ENCODE measurements around the gene ZNF555. TPM values are rescaled to one million over a fixed set of nuclear protein-coding genes. Genes with fewer than 3 reads are reported as not detected.
A peak's percentile ranks its signal among the peaks of the same experiment; 100 is the strongest.

The ZNF555 gene
- total and polyA plus RNA-seq, 10 of the 15 experiments (the other 5 are each of a cell fraction or from before 2014, with no cell fraction given), result 0.58 to 1.9 (median 1.2) TPM

DNA sequence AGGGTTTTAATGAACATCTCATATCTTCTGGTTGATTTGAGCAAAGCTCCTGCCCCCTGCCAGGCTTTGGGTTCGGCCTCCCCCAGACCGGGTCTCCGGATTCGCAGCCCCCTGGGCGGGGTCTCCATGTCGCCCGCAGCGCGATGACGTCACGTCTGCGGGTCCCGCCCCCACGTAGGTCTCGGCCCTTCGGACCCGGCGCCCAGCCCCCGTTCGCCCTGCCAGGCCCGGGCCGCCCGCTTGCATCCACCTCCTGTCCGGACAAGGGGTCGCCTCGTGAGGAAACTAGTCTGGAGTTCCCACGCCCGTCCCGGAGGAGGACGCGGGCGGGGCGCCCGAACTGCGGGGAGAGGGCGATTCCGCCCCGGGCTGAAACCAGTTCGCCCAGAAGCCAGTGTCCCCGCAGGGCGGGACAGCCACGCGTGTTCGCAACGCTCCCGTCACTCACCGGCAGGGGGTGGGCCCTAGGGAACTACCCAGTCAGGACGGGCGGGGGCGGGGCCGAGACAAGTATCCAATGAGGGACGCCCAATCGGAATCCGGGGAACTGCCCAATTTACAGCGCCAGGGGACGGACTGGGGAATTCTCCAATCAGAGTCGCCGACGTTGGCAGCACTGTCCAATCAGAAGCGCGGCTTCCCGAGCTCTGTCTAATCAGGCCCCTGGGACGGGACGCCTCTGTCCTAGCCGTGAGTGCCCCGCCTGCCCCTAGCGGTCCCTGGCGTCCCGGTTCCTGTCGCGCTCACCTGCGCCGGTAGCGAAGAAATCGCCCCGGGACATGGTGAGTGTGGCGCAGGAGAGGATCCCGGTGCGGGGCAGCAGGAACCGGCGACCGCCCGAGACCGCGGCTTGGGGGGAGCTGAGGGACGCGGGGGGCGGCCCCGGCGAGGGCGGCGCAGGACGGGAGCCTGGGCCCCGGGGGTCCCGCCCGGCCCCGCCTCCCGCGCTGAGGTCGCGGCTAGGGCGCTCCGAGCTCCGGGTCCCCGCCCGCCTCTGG, at the start of gene ZNF555 (continued):
- TF ChIP-seq, protein P1, sequence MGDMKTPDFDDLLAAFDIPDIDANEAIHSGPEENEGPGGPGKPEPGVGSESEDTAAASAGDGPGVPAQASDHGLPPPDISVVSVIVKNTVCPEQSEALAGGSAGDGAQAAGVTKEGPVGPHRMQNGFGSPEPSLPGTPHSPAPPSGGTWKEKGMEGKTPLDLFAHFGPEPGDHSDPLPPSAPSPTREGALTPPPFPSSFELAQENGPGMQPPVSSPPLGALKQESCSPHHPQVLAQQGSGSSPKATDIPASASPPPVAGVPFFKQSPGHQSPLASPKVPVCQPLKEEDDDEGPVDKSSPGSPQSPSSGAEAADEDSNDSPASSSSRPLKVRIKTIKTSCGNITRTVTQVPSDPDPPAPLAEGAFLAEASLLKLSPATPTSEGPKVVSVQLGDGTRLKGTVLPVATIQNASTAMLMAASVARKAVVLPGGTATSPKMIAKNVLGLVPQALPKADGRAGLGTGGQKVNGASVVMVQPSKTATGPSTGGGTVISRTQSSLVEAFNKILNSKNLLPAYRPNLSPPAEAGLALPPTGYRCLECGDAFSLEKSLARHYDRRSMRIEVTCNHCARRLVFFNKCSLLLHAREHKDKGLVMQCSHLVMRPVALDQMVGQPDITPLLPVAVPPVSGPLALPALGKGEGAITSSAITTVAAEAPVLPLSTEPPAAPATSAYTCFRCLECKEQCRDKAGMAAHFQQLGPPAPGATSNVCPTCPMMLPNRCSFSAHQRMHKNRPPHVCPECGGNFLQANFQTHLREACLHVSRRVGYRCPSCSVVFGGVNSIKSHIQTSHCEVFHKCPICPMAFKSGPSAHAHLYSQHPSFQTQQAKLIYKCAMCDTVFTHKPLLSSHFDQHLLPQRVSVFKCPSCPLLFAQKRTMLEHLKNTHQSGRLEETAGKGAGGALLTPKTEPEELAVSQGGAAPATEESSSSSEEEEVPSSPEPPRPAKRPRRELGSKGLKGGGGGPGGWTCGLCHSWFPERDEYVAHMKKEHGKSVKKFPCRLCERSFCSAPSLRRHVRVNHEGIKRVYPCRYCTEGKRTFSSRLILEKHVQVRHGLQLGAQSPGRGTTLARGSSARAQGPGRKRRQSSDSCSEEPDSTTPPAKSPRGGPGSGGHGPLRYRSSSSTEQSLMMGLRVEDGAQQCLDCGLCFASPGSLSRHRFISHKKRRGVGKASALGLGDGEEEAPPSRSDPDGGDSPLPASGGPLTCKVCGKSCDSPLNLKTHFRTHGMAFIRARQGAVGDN (IDR thresholded peaks at IDR 0.05), result 0 out of 2 replicates have a peak, but pooled peaks have one; percentile 26
- TF ChIP-seq BACH1 (IDR thresholded peaks at IDR 0.05; ENCODE audit: borderline replicate concordance) (peak; percentile 99), ZNF217 (IDR thresholded peaks at IDR 0.05) (no peak), POLR2A (IDR thresholded peaks at IDR 0.05; ENCODE audit: low read depth, low read length) (peak; percentile 64), NFYA (IDR thresholded peaks at IDR 0.05; ENCODE audit: borderline replicate concordance, low read depth, low read length) (peak; percentile 89), KLF5 (IDR thresholded peaks at IDR 0.05; ENCODE audit: partially characterized antibody) (peak; percentile 50), POU2F2 (IDR thresholded peaks at IDR 0.05; ENCODE audit: borderline replicate concordance, low read depth, low read length) (no peak), EED (IDR thresholded peaks at IDR 0.05; ENCODE audit: low read depth) (no peak), NR2C2 (IDR thresholded peaks at IDR 0.05; ENCODE audit: borderline replicate concordance, control insufficient read depth, insufficient read length, low read depth) (no peak), NR2F1 (conservative IDR thresholded peaks at IDR 0.05) (peak; percentile 10; the same call in 1 of the 2 replicates), TCF12 (IDR thresholded peaks at IDR 0.05; ENCODE audit: low read depth, low read length) (no peak), PAX8 (IDR thresholded peaks at IDR 0.05) (no peak), MYB (IDR thresholded peaks at IDR 0.05; ENCODE audit: borderline replicate concordance, low read depth, low read length) (no peak), ZNF24 (IDR thresholded peaks at IDR 0.05) (no peak), CHD4 (IDR thresholded peaks at IDR 0.05) (peak; percentile 97; the same call in 1 of the 2 replicates)
- TF ChIP-seq, protein P2, sequence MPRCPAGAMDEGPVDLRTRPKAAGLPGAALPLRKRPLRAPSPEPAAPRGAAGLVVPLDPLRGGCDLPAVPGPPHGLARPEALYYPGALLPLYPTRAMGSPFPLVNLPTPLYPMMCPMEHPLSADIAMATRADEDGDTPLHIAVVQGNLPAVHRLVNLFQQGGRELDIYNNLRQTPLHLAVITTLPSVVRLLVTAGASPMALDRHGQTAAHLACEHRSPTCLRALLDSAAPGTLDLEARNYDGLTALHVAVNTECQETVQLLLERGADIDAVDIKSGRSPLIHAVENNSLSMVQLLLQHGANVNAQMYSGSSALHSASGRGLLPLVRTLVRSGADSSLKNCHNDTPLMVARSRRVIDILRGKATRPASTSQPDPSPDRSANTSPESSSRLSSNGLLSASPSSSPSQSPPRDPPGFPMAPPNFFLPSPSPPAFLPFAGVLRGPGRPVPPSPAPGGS (IDR thresholded peaks at IDR 0.05; ENCODE audit: borderline replicate concordance, insufficient read depth, low read depth, low read length, poor library complexity, severe bottlenecking), result no peak
- TF ChIP-seq, protein P3, sequence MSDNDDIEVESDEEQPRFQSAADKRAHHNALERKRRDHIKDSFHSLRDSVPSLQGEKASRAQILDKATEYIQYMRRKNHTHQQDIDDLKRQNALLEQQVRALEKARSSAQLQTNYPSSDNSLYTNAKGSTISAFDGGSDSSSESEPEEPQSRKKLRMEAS (IDR thresholded peaks at IDR 0.05; ENCODE audit: low read depth, low read length), result no peak
- TF ChIP-seq, protein P4, sequence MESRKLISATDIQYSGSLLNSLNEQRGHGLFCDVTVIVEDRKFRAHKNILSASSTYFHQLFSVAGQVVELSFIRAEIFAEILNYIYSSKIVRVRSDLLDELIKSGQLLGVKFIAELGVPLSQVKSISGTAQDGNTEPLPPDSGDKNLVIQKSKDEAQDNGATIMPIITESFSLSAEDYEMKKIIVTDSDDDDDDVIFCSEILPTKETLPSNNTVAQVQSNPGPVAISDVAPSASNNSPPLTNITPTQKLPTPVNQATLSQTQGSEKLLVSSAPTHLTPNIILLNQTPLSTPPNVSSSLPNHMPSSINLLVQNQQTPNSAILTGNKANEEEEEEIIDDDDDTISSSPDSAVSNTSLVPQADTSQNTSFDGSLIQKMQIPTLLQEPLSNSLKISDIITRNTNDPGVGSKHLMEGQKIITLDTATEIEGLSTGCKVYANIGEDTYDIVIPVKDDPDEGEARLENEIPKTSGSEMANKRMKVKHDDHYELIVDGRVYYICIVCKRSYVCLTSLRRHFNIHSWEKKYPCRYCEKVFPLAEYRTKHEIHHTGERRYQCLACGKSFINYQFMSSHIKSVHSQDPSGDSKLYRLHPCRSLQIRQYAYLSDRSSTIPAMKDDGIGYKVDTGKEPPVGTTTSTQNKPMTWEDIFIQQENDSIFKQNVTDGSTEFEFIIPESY (IDR thresholded peaks at IDR 0.05), result no peak
- TF ChIP-seq, protein P5, sequence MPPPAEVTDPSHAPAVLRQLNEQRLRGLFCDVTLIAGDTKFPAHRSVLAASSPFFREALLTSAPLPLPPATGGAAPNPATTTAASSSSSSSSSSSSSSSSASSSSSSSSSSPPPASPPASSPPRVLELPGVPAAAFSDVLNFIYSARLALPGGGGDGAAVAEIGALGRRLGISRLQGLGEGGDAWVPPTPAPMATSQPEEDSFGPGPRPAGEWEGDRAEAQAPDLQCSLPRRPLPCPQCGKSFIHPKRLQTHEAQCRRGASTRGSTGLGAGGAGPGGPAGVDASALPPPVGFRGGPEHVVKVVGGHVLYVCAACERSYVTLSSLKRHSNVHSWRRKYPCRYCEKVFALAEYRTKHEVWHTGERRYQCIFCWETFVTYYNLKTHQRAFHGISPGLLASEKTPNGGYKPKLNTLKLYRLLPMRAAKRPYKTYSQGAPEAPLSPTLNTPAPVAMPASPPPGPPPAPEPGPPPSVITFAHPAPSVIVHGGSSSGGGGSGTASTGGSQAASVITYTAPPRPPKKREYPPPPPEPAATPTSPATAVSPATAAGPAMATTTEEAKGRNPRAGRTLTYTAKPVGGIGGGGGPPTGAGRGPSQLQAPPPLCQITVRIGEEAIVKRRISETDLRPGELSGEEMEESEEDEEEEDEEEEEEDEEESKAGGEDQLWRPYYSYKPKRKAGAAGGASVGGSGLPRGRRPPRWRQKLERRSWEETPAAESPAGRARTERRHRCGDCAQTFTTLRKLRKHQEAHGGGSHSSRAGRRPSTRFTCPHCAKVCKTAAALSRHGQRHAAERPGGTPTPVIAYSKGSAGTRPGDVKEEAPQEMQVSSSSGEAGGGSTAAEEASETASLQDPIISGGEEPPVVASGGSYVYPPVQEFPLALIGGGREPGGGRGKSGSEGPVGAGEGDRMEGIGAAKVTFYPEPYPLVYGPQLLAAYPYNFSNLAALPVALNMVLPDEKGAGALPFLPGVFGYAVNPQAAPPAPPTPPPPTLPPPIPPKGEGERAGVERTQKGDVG (CRISPR knock-in tag; IDR thresholded peaks at IDR 0.05), result no peak
